ACC112 (cell line): ENCODE measurements around the gene ADCY1.

Experiments
- H2AFZ ChIP-seq: fragments of 200-600 bp; sonication (generic); one replicate; pipeline ENCODE4 v1.6.0; 2017; ENCODE audit warnings: antibody characterized with exemption, low read length; ENCODE audit not compliant: unreplicated experiment
- H3K27ac ChIP-seq: fragments of 200-600 bp; sonication (generic); 2 replicates; pipeline ENCODE4 v1.5.1; 2014; ENCODE audit warnings: low read depth, mild to moderate bottlenecking, antibody characterized with exemption, low read length, moderate library complexity
- H3K27me3 ChIP-seq: fragments of 200-600 bp; sonication (generic); 2 replicates; pipeline ENCODE4 v1.6.1; 2014; ENCODE audit warnings: mild to moderate bottlenecking, antibody characterized with exemption, low read length, moderate library complexity, mixed read lengths; ENCODE audit not compliant: insufficient read depth
- H3K36me3 ChIP-seq: fragments of 200-600 bp; sonication (generic); 2 replicates; pipeline ENCODE4 v1.6.1; 2016; ENCODE audit warnings: mild to moderate bottlenecking, antibody characterized with exemption, low read length, moderate library complexity, mixed read lengths; ENCODE audit not compliant: insufficient read depth
- H3K4me1 ChIP-seq: fragments of 200-600 bp; sonication (generic); one replicate; pipeline ENCODE4 v1.6.1; 2016; ENCODE audit warnings: low read length, mixed read lengths; ENCODE audit not compliant: insufficient read depth, unreplicated experiment, control insufficient read depth
- H3K4me3 ChIP-seq: fragments of 200-600 bp; sonication (generic); 2 replicates; pipeline ENCODE4 v1.5.1; 2014; ENCODE audit warnings: mild to moderate bottlenecking, low read depth, low read length
- H3K79me2 ChIP-seq: fragments of 200-600 bp; sonication (generic); one replicate; pipeline ENCODE4 v1.6.0; 2016; ENCODE audit warnings: low read length; ENCODE audit not compliant: control insufficient read depth, unreplicated experiment, insufficient read depth

ADCY1 gene

DNA sequence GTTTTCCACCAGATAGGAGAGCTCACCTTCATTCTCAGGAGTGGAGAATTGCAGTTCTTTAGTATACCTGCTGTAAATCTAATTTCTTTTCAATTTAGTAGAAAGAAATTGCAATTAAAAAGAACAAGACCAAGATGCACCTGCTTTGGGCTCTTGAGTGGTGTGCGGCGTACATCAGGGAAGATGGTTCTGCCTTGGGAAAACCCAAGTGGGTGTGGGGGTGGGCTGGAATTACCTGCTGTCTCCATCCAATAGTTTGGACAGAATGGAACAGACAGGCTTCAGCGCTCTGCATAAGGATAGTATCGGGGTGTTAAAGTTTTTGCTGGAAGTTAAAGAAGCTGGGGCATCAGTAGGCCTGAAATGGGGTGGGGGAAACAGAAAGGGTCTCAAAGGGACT, 7.2 kb upstream of the ADCY1 start:
- Histone ChIP-seq H3K79me2 (no peaks in the 10 kb centered on the region), H3K4me3 (no peak overlapping the region), H3K36me3 (no peaks in the 10 kb centered on the region), H3K27ac (no peak overlapping the region), H2AFZ (no peak overlapping the region), H3K4me1 (no peaks in the 10 kb centered on the region), H3K27me3 (peaks cover 65% of the 10 kb centered on the region)

GRCh38 chr7:45567713-45568112, 6.5 kb upstream of the ADCY1 start:
- Histone ChIP-seq H3K27ac (no peak overlapping the region), H3K4me3 (no peak overlapping the region), H3K27me3 (peaks cover 72% of the 10 kb centered on the region), H3K79me2 (no peaks in the 10 kb centered on the region), H3K36me3 (no peaks in the 10 kb centered on the region), H2AFZ (no peak overlapping the region), H3K4me1 (no peaks in the 10 kb centered on the region)

DNA sequence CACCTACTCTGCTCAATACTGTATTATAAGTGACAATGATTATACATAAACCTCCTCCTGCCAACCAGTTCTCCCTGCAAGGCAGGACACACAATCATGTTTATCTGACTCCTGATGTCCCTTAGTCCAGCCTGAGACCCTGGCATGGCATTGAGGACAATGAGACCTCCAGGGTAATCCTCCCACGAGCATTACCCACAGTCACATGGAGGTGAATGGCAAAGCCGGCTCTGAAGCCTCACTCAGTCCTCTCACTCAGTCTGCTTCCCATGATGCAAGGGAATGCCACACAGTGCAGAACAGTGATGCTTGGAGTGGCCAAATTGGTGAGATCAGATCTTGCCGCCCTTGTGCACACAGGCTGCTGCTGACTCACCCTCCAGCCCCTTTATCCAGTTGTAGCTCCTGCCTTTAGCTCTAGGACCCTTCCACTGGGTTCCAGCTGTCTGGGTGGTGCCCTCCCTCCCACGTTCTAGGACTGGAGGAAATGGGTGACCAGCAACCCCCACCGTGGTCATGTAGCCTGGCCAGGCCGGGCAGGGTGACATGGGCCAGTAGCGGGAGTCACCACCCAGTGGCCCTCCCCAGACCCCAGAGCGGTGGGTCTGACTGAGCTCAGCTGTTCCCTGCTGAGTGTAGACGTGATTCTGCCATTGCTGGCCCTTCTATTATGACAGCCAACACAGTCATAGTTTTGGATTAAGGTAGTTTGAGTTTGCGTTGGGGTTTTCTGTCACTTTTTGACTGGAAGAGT, 5.5 kb upstream of the ADCY1 start:
- Histone ChIP-seq H3K79me2 (no peaks in the 10 kb centered on the region), H3K27me3 (peaks cover 72% of the 10 kb centered on the region), H2AFZ (no peak overlapping the region), H3K4me1 (no peaks in the 10 kb centered on the region), H3K27ac (no peak overlapping the region), H3K36me3 (no peaks in the 10 kb centered on the region), H3K4me3 (no peak overlapping the region)

GRCh38 chr7:45569290-45569685, 4.9 kb upstream of the ADCY1 start:
- H3K4me3 ChIP-seq, result no peak overlapping the region
- no peaks in the 10 kb centered on the region for H3K4me1 ChIP-seq
- H3K27ac ChIP-seq, result no peak overlapping the region
- no peak overlapping the region for H2AFZ ChIP-seq
- no peaks in the 10 kb centered on the region for H3K79me2 ChIP-seq
- H3K36me3 ChIP-seq, result no peaks in the 10 kb centered on the region
- H3K27me3 ChIP-seq, result peaks cover 70% of the 10 kb centered on the region

DNA sequence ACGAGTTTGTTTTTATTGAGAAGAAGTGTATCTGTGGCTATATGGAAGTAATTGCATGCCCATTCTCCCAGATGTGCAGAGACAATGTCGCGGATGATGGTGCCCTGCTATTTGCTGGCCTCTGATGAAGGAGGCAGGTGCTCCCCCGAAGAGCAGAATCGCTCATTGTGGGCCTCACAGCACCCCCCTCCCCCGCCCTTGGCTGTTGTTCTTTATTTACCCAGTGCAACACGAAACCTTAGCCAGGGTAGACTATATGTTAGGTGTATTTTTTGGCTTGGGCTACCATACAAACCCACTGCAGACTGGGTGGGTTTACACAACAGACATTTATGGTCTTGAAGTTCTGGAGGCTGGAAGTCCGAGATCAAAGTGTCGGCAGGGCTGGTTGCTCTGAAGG, 3.4 kb upstream of the ADCY1 start:
- Histone ChIP-seq H3K4me3 (no peak overlapping the region), H3K27me3 (peaks cover 67% of the 10 kb centered on the region), H3K27ac (no peak overlapping the region), H3K36me3 (no peaks in the 10 kb centered on the region), H3K79me2 (no peaks in the 10 kb centered on the region), H3K4me1 (no peaks in the 10 kb centered on the region), H2AFZ (no peak overlapping the region)

DNA sequence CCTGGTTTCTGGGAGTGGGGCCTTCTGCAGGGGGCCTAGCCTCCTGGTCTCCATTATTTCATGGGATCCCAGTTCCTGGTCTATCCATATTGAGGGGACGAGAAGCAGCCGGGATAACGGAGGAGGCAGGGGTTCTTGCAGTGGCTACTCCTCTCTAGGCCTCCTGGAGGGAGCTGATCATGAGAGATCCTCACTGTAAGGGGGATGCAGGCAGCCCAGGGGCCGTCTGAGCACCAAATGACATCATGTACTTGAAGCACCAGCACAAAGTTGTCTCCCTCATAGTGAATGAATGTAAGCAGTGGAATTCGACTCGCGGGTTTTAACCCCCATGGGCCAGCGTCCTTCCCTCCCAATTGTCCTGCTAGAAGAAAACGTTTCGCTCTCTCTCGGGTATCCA, 964 bp upstream of the ADCY1 start:
- Histone ChIP-seq H3K4me3 (no peak overlapping the region), H3K27me3 (peaks cover 78% of the 10 kb centered on the region), H3K79me2 (no peaks in the 10 kb centered on the region), H2AFZ (no peak overlapping the region), H3K27ac (no peak overlapping the region), H3K4me1 (no peaks in the 10 kb centered on the region), H3K36me3 (no peaks in the 10 kb centered on the region)

DNA sequence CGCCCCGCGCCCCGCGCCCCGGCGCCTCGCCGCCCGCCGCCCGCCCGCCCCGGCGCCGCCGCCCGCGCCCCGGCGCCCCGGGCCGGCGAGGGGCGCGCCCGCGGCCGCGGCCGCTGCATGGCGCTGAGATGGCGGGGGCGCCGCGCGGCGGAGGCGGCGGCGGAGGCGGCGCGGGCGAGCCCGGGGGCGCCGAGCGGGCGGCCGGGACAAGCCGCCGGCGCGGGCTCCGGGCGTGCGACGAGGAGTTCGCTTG, 174 bp downstream of the ADCY1 start:
- no peaks in the 10 kb centered on the region for H3K36me3 ChIP-seq
- no peak overlapping the region for H3K27ac ChIP-seq
- H3K27me3 ChIP-seq, result peaks cover 82% of the 10 kb centered on the region
- H3K4me1 ChIP-seq, result no peaks in the 10 kb centered on the region
- H2AFZ ChIP-seq, result no peak overlapping the region
- no peaks in the 10 kb centered on the region for H3K79me2 ChIP-seq
- no peak overlapping the region for H3K4me3 ChIP-seq

- Histone ChIP-seq H3K79me2 (no peaks in the 10 kb centered on the region), H3K4me3 (peak overlapping the region; percentile 71), H3K27me3 (peaks cover 77% of the 10 kb centered on the region), H3K4me1 (no peaks in the 10 kb centered on the region), H3K36me3 (no peaks in the 10 kb centered on the region), H3K27ac (no peak overlapping the region), H2AFZ (no peak overlapping the region)
Observed at GRCh38 chr7:45574669-45575500, 717 bp downstream of the ADCY1 start.

DNA sequence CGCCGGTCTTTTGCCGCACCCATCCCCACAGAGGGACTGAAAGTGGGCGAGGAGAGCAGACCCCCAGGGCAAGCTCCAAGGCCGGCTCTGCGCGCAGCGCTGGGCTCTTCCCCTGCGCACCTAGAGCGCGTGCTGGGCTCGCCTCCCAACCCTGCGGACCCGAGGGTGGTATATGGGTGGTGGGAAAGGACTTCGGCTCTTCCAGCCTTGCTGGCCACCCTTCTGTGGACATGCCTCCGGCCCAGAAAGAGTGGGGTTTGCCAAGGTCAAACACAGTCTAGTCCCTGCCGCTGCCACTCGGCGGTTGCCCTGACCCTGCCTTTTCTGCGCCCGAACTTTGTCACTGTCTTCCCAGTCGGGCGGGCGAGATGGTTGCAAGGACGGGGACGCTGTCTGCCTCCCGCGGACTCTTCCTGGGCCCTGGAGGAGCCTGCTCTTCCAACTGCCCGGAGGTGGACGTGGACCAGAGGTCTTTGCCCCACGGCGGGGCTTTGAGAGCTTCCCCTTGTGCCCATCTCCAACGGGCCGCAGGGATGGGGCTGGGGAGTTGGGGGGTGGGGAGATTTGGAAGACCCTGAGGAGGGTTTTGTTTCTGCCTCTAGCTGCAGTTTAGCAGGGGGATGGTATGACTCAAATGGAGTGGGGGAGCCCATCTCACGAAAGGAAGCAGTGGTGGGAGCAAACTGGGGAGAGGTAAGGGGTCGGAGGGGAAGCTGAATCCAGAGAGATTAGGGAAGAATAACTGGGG, 1.5 kb downstream of the ADCY1 start:
- Histone ChIP-seq H2AFZ (no peak overlapping the region), H3K27me3 (peaks cover 73% of the 10 kb centered on the region), H3K4me3 (no peak overlapping the region), H3K79me2 (no peaks in the 10 kb centered on the region), H3K36me3 (no peaks in the 10 kb centered on the region), H3K27ac (no peak overlapping the region), H3K4me1 (no peaks in the 10 kb centered on the region)

DNA sequence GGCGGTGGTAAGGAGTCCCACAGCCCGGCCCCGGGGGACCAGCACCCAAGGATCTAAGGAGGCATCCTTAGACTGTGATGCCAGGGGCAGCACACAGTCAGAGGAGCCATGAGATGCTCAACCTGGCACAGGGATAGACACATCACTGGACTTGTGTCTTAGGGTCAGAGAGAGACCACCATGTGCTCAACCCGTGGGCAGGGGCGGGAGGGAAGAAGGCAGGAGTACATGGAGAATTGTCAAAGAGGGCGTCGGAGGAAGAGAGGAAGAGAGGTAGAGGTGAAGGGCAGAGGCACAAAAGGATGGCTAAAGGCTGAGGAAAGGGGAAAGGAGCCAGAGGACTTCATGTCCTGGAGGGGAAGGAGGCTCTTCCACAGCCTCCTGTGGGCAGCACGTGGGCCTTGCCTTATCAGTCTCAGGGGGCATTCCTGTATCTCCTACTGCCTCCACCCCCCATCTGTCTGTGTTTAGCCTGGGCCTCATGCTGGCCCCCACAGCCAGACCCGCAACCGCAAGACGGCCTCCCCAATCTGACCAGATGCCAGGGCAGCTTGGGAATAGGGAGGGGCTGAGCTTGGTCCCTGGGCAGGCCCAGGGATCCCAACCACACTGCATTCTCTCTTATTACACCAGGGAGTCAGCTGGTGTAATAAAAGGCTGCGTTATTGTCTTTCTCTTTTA, 2.2 kb downstream of the ADCY1 start:
- peaks cover 68% of the 10 kb centered on the region for H3K27me3 ChIP-seq
- H3K36me3 ChIP-seq, result no peaks in the 10 kb centered on the region
- H3K4me1 ChIP-seq, result no peaks in the 10 kb centered on the region
- H3K27ac ChIP-seq, result no peak overlapping the region
- no peaks in the 10 kb centered on the region for H3K79me2 ChIP-seq
- no peak overlapping the region for H2AFZ ChIP-seq
- H3K4me3 ChIP-seq, result no peak overlapping the region
